HepG2 (cell line): ENCODE data around the gene RPTOR. TPM values are rescaled to one million over a fixed set of nuclear protein-coding genes. Genes with fewer than 3 reads are reported as not detected.

Experiments used
- ATAC-seq: fragments of 200-7000 bp; cut with Tn5 transposase; 3 replicates; pipeline ENCODE4 v1.9.1; 2020; ENCODE audit warnings: mild to moderate bottlenecking, moderate library complexity
- BruUV-seq: library from RNA; stranded (reverse); fragments of 400-500 nt; replicated peaks from 2 replicates; lab custom pipeline; 2021; lab: Mats Ljungman, UMichigan
- CTCF ChIA-PET: fragments of 300-600 bp; formaldehyde crosslinking; extraction: SDS; loops from one replicate; lab custom pipeline; 2021; ENCODE audit warnings: low total read pairs, inconsistent platforms, low intra/inter-chr PET ratio; lab: Yijun Ruan, JAX
- POLR2A ChIA-PET: fragments of 350-600 bp; sonication (Branson Sonifier 250); formaldehyde crosslinking; loops from one replicate; lab custom pipeline; 2020; ENCODE audit warnings: antibody characterized with exemption, inconsistent platforms; lab: Yijun Ruan, JAX
- DNase-seq: peaks from one replicate; pipeline ENCODE4 v3.0.0-alpha.2; 2015; ENCODE audit warnings: low spot score
- FAIRE-seq: peaks from 3 replicates; lab custom pipeline; 2011; peaks lifted over from hg19 to GRCh38; lab: Jason Lieb, UNC
- H2AFZ ChIP-seq: one replicate; pipeline ENCODE4 v1.6.1; 2011; ENCODE audit warnings: low read length, inconsistent platforms
- H3K27ac ChIP-seq: fragments of 300-600 bp; 3 replicates; pipeline ENCODE4 v1.8.0; 2011; ENCODE audit warnings: mixed run types, mild to moderate bottlenecking, mixed read lengths, low read length, inconsistent platforms; ENCODE audit not compliant: insufficient read depth; ENCODE audit errors: extremely low read length
- H3K27me3 ChIP-seq, 2 experiments: fragments of 200-600 bp in 1 of 2; 2 replicates in 1 of 2; 3 replicates in 1 of 2; pipeline versions ENCODE4 v1.6.0 to v1.8.0; 2011; ENCODE audit warnings: low read length in 2 of 2, mild to moderate bottlenecking in 2 of 2, moderate library complexity in 2 of 2, inconsistent platforms in 1 of 2; ENCODE audit not compliant: insufficient read depth in 2 of 2, control insufficient read depth in 1 of 2
- H3K36me3 ChIP-seq, 2 experiments: fragments of 200-600 bp in 1 of 2; replicated peaks in 1 of 2; 2 replicates in 1 of 2; 3 replicates in 1 of 2; pipeline versions ENCODE4 v1.5.1 to v1.8.0; 2011; ENCODE audit warnings: low read length in 2 of 2, inconsistent platforms in 1 of 2; ENCODE audit not compliant: insufficient read depth in 2 of 2, control insufficient read depth in 1 of 2
- H3K4me1 ChIP-seq: 2 replicates; pipeline ENCODE4 v1.5.1; 2012; ENCODE audit warnings: low read length, inconsistent platforms; ENCODE audit not compliant: insufficient read depth
- H3K4me2 ChIP-seq: 2 replicates; pipeline ENCODE4 v1.6.0; 2011; ENCODE audit warnings: low read depth, low read length, inconsistent platforms
- H3K4me3 ChIP-seq, 3 experiments: fragments of 200-600 bp in 1 of 3; sonication (generic), shearing (Covaris generic) in 1 of 3; replicated peaks in 1 of 3; 2 replicates each; pipeline ENCODE4 v1.5.1; 2011 to 2016; ENCODE audit warnings: low read length in 3 of 3, inconsistent platforms in 2 of 3, low read depth in 2 of 3, mild to moderate bottlenecking in 2 of 3, control low read depth in 1 of 3, mixed read lengths in 1 of 3; ENCODE audit not compliant: insufficient read depth in 1 of 3
- H3K79me2 ChIP-seq: one replicate; pipeline ENCODE4 v1.6.1; 2011; ENCODE audit warnings: low read length, inconsistent platforms; ENCODE audit not compliant: insufficient read depth
- H3K9ac ChIP-seq: 2 replicates; pipeline ENCODE4 v1.6.0; 2011; ENCODE audit warnings: mild to moderate bottlenecking, low read depth, low read length, inconsistent platforms; ENCODE audit not compliant: insufficient read depth
- H3K9me3 ChIP-seq: 2 replicates; pipeline ENCODE4 v1.5.1; 2012; ENCODE audit warnings: mild to moderate bottlenecking, low read length
- H4K20me1 ChIP-seq: 2 replicates; pipeline ENCODE4 v1.6.0; 2011; ENCODE audit warnings: inconsistent platforms, mild to moderate bottlenecking, low read length, moderate library complexity; ENCODE audit not compliant: insufficient read depth
- EED ChIP-seq: sonication (generic); formaldehyde crosslinking; IDR thresholded peaks from 2 replicates; pipeline ENCODE4 v1.5.0; 2020; ENCODE audit warnings: mild to moderate bottlenecking, missing genetic modification reagents
- MTA1 ChIP-seq: sonication (generic); formaldehyde crosslinking; IDR thresholded peaks from 2 replicates; pipeline ENCODE4 v1.4.0; 2020; ENCODE audit warnings: missing genetic modification reagents, mild to moderate bottlenecking, borderline replicate concordance
- RXRA ChIP-seq: sonication (generic); formaldehyde crosslinking; IDR thresholded peaks from 2 replicates; pipeline ENCODE4 v1.5.1; 2020; ENCODE audit warnings: missing genetic modification reagents
- TAF15 ChIP-seq: fragments of 200-400 bp; formaldehyde crosslinking; IDR thresholded peaks from one replicate; pipeline ENCODE4 v1.6.1; 2018; ENCODE audit warnings: mild to moderate bottlenecking, low read depth, low read length; ENCODE audit not compliant: poor library complexity, severe bottlenecking
- WGBS: methylation state at CpG from one replicate; pipeline ENCODE4 v1.1.6; 2017; ENCODE audit warnings: low lambda C conversion rate; 5-methylcytosine and 5-hydroxymethylcytosine counted together
- in situ Hi-C: cut with HindIII; loops from 2 replicates; pipeline ENCODE4 v1.10.0; 2017; ENCODE audit warnings: low pct_unique_long_range_greater_than_20kb; ENCODE audit not compliant: extremely low pct_ligation_motif_present
- intact Hi-C: fragments of 100-400 bp; cut with micrococcal nuclease; formaldehyde crosslinking; loops from one replicate; pipeline ENCODE4 v1.10.0; 2022; ENCODE audit not compliant: unreplicated experiment
- polyA plus RNA-seq, 8 experiments: library from polyadenylated mRNA; depleted of rRNA in 3 of 8; stranded (reverse) in 7 of 8; unstranded in 1 of 8; fragments of >200 nt; fragmentation: Illumina TruSeq in 4 of 8; extraction: Trizol in 4 of 8; gene quantifications; 2 replicates each; pipeline versions ENCODE4 v1.2.1 to v1.2.3, GENCODE V29; 2011 to 2016; ENCODE audit warnings: low read depth in 4 of 8, missing spikeins in 1 of 8, mixed read lengths in 1 of 8; ENCODE audit not compliant: insufficient read depth in 1 of 8
- total RNA-seq, 5 experiments: library from RNA; depleted of rRNA; stranded (reverse); fragments of >200 nt; fragmentation: Illumina TruSeq; extraction: Trizol; gene quantifications; 2 replicates each; pipeline ENCODE4 v1.2.3, GENCODE V29; 2016; ENCODE audit warnings: low read depth in 1 of 5
- TF ChIP-seq, protein P1 (sequence below): sonication (generic); formaldehyde crosslinking; IDR thresholded peaks from 2 replicates; pipeline ENCODE4 v1.9.0; 2022; ENCODE audit warnings: missing genetic modification reagents, mild to moderate bottlenecking, borderline replicate concordance
- TF ChIP-seq, protein P2 (sequence below): sonication (generic); formaldehyde crosslinking; IDR thresholded peaks from 2 replicates; pipeline ENCODE4 v1.8.1; 2023; ENCODE audit warnings: mild to moderate bottlenecking, missing genetic modification reagents, borderline replicate concordance

The RPTOR gene
- total and polyA plus RNA-seq, 2 of the 13 experiments (the other 11 are each of a cell fraction or from before 2014, with no cell fraction given): 6.6 to 25.3 TPM

GRCh38 chr17:80499961-80500665 lies 44.5 kb upstream of the RPTOR start:
- Histone ChIP-seq H3K4me3 (no peak overlapping the region; a peak in 1 of 6 replicates), H3K27ac (no peak overlapping the region), H3K79me2 (no peaks in the 10 kb centered on the region), H3K4me2 (0 out of 2 replicates have a peak overlapping the region, but pooled peaks have one; percentile 85), H2AFZ (no peak overlapping the region), H3K9ac (no peak overlapping the region), H3K9me3 (no peaks in the 10 kb centered on the region), H4K20me1 (no peaks in the 10 kb centered on the region), H3K27me3 (peaks cover 18 to 65% of the 10 kb centered on the region in 2 experiments; a peak in 4 of 5 replicates), H3K36me3 (no peaks in the 10 kb centered on the region), H3K4me1 (peaks cover 36% of the 10 kb centered on the region)
- WGBS: 39% methylated on average over 16 of the region's 22 CpGs
- DNase-seq: no peak
- BruUV-seq: no TSS peak
- intact Hi-C loops: no loop called here
- ChIA-PET POLR2A (interaction anchor here (4.0 kb wide), 1 partner anchor 45 kb away, joined by 35 read pairs; no protein-coding TSS in a partner anchor), CTCF (no interaction called here)
- no peak for FAIRE-seq
- ATAC-seq: no peak
- TF ChIP-seq MTA1 (CRISPR knock-in tag): peak; percentile 33; the same call in 1 of the 2 replicates
- TF ChIP-seq RXRA (CRISPR knock-in tag): peak; percentile 27; the same call in 1 of the 2 replicates
- TF ChIP-seq TAF15: peak; percentile 73
- TF ChIP-seq, protein P1, sequence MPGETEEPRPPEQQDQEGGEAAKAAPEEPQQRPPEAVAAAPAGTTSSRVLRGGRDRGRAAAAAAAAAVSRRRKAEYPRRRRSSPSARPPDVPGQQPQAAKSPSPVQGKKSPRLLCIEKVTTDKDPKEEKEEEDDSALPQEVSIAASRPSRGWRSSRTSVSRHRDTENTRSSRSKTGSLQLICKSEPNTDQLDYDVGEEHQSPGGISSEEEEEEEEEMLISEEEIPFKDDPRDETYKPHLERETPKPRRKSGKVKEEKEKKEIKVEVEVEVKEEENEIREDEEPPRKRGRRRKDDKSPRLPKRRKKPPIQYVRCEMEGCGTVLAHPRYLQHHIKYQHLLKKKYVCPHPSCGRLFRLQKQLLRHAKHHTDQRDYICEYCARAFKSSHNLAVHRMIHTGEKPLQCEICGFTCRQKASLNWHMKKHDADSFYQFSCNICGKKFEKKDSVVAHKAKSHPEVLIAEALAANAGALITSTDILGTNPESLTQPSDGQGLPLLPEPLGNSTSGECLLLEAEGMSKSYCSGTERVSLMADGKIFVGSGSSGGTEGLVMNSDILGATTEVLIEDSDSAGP (CRISPR knock-in tag): peak; percentile 32; the same call in 1 of the 2 replicates
- TF ChIP-seq, protein P2, sequence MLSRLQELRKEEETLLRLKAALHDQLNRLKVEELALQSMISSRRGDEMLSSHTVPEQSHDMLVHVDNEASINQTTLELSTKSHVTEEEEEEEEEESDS: no peak
- 0 out of 2 replicates have a peak, but pooled peaks have one; percentile 14 for TF ChIP-seq EED
- TF ChIP-seq, all 625 proteins: peak for 5
- in situ Hi-C loops: no loop called here
